ENCODE data around the gene DARS1.

Gene DARS1

DNA sequence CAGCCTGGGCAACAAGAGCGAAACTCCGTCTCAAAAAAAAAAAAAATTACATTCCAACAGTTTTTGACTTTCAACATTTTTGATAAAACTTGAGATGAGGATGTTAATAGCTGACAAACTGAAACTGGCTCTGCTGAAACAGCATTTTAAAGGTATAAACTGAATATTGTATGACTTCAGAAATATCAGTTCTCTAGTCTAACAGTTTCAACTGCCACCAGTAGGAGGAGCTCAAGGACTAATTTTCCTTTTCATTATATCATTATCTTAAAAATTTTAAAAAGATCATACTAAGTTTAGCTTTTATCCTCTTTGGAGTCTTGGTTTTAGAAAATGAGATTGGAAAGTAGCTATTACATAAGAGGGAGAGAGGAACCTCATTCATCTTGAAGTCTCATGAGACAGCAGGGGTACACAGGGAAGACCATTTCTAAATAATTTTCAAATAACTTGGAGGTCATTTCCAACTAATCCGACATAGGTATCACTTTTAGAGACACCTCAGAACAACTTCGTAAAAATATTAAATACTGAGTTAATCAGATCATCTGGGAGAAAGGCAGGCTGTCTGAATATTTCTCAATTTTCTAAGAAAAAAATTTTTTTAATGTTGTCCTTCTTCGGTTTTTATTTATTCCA lies 71.6 kb downstream of the DARS1 start:
- Histone ChIP-seq H3K27ac (ENCODE audit: low read depth, low read length) (no peak overlapping the region), H3K36me3 (ENCODE audit: insufficient read depth, low read length) (peaks cover 29% of the 10 kb centered on the region)

GRCh38 chr2:135909976-135910375 lies 75.5 kb downstream of the DARS1 start:
- Histone ChIP-seq H3K4me1 (ENCODE audit: control insufficient read depth, insufficient read depth, low read length, unreplicated experiment) (no peaks in the 10 kb centered on the region), H3K79me2 (ENCODE audit: control insufficient read depth, insufficient read depth, low read length, unreplicated experiment) (no peaks in the 10 kb centered on the region), H3K27ac (ENCODE audit: low read depth, low read length) (0 out of 2 replicates have a peak overlapping the region, but pooled peaks have one; percentile 4), H3K27me3 (ENCODE audit: insufficient read depth, low read length) (no peaks in the 10 kb centered on the region), H3K4me3 (ENCODE audit: low read depth, low read length) (no peak overlapping the region), H3K36me3 (ENCODE audit: insufficient read depth, low read length) (peaks cover 40% of the 10 kb centered on the region), H2AFZ (ENCODE audit: low read length, unreplicated experiment) (no peak overlapping the region)

More for the DNA sequence above, 71.6 kb downstream of the DARS1 start:
- no peak overlapping the region for H2AFZ ChIP-seq (ENCODE audit: low read length, unreplicated experiment)
- H3K4me1 ChIP-seq (ENCODE audit: control insufficient read depth, insufficient read depth, low read length, unreplicated experiment), result no peaks in the 10 kb centered on the region
- H3K4me3 ChIP-seq (ENCODE audit: low read depth, low read length), result no peak overlapping the region
- H3K79me2 ChIP-seq (ENCODE audit: control insufficient read depth, insufficient read depth, low read length, unreplicated experiment), result no peaks in the 10 kb centered on the region
- no peaks in the 10 kb centered on the region for H3K27me3 ChIP-seq (ENCODE audit: insufficient read depth, low read length)

DNA sequence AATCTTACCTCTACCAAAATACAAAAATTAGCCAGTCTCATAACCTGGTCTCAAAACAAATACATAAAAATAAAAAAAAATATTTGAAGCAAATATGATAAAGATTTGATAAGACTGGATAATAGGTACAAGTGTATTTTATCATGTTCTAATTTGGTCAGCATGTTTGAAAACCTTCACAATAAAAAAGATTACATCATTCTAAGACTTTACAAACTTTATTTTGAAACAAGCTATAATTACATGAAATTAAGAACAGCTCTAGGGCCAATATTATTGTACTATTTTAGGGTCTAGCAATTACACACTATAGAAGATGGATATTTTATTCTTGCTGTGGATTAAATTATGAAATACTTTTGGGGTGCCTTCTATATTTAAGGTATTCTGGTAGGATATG lies 79.7 kb downstream of the DARS1 start:
- H3K79me2 ChIP-seq (ENCODE audit: control insufficient read depth, insufficient read depth, low read length, unreplicated experiment), result no peaks in the 10 kb centered on the region

GRCh38 chr2:135904341-135904989 lies 81.0 kb downstream of the DARS1 start:
- Histone ChIP-seq H3K27me3 (ENCODE audit: insufficient read depth, low read length) (no peaks in the 10 kb centered on the region), H3K36me3 (ENCODE audit: insufficient read depth, low read length) (peaks cover 15% of the 10 kb centered on the region), H3K4me1 (ENCODE audit: control insufficient read depth, insufficient read depth, low read length, unreplicated experiment) (no peaks in the 10 kb centered on the region), H3K27ac (ENCODE audit: low read depth, low read length) (no peak overlapping the region), H2AFZ (ENCODE audit: low read length, unreplicated experiment) (no peak overlapping the region), H3K4me3 (ENCODE audit: low read depth, low read length) (no peak overlapping the region), H3K79me2 (ENCODE audit: control insufficient read depth, insufficient read depth, low read length, unreplicated experiment) (no peaks in the 10 kb centered on the region)

More for the DNA sequence above, 79.7 kb downstream of the DARS1 start:
- no peaks in the 10 kb centered on the region for H3K27me3 ChIP-seq (ENCODE audit: insufficient read depth, low read length)
- H2AFZ ChIP-seq (ENCODE audit: low read length, unreplicated experiment), result no peak overlapping the region
- H3K4me1 ChIP-seq (ENCODE audit: control insufficient read depth, insufficient read depth, low read length, unreplicated experiment), result no peaks in the 10 kb centered on the region
- H3K27ac ChIP-seq (ENCODE audit: low read depth, low read length), result no peak overlapping the region
- H3K4me3 ChIP-seq (ENCODE audit: low read depth, low read length), result no peak overlapping the region
- peaks cover 24% of the 10 kb centered on the region for H3K36me3 ChIP-seq (ENCODE audit: insufficient read depth, low read length)

DNA sequence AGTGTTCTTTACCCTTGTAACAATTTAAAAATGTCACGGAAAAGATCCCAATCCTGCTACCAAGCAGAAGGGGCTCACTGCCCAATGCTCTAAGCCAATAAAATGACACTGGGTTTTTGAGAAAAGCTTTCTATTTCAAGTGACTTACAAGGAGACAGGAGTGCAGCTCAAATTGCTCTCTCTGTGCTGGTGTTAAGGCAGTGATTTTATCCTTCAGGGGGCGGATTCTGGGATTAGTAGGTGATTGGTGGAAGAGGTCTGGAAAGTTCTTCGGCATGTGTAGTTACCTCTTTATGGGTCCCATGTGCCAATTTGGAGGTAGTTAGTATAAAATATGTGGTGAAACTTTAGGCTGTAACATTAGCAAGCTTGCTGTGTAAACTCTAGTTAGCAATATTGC lies 81.8 kb downstream of the DARS1 start:
- H3K4me3 ChIP-seq (ENCODE audit: low read depth, low read length), result no peak overlapping the region
- H3K36me3 ChIP-seq (ENCODE audit: insufficient read depth, low read length), result peaks cover 12% of the 10 kb centered on the region; the same call in 1 of the 2 replicates
- no peak overlapping the region for H2AFZ ChIP-seq (ENCODE audit: low read length, unreplicated experiment)
- H3K27ac ChIP-seq (ENCODE audit: low read depth, low read length), result no peak overlapping the region
- H3K79me2 ChIP-seq (ENCODE audit: control insufficient read depth, insufficient read depth, low read length, unreplicated experiment), result no peaks in the 10 kb centered on the region
- H3K27me3 ChIP-seq (ENCODE audit: insufficient read depth, low read length), result no peaks in the 10 kb centered on the region
- H3K4me1 ChIP-seq (ENCODE audit: control insufficient read depth, insufficient read depth, low read length, unreplicated experiment), result no peaks in the 10 kb centered on the region

- Histone ChIP-seq H3K79me2 (ENCODE audit: control insufficient read depth, insufficient read depth, low read length, unreplicated experiment) (no peaks in the 10 kb centered on the region), H3K4me3 (ENCODE audit: low read depth, low read length) (no peak overlapping the region), H3K4me1 (ENCODE audit: control insufficient read depth, insufficient read depth, low read length, unreplicated experiment) (no peaks in the 10 kb centered on the region), H3K27ac (ENCODE audit: low read depth, low read length) (no peak overlapping the region), H3K27me3 (ENCODE audit: insufficient read depth, low read length) (no peaks in the 10 kb centered on the region), H2AFZ (ENCODE audit: low read length, unreplicated experiment) (no peak overlapping the region), H3K36me3 (ENCODE audit: insufficient read depth, low read length) (0 out of 2 replicates have a peak, but pooled peaks cover 3% of the 10 kb centered on the region)
These were observed 85.9 kb downstream of the DARS1 start for GRCh38 chr2:135899567-135899966.

DNA sequence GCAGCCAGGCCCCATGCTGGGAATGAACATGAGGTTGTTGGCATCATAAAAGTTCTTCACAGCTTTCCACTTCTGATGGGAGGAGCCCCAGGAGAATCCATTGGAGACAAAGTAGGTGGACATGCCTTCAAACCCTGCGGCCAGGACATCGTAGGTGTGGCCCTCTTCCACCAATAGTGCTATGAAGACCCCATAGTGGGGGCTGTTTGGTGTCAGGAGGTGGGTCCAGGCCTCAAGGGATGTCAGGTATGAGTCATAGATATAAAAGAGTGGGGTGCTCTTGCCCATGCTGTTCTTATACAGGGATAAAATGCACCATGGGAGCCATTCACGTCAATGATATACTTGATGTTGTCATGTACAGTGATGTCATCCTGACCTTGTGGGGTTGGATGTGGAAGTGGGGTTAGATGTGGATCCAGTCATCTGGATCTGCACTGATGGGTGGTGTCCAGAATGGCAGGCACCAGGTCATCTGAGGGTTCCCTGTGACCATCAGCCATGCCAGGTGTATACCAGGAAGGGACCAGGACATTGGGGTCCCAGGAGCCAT lies 87.1 kb downstream of the DARS1 start:
- H3K27me3 ChIP-seq (ENCODE audit: insufficient read depth, low read length), result no peaks in the 10 kb centered on the region
- H3K4me3 ChIP-seq (ENCODE audit: low read depth, low read length), result no peak overlapping the region
- no peak overlapping the region for H2AFZ ChIP-seq (ENCODE audit: low read length, unreplicated experiment)
- no peaks in the 10 kb centered on the region for H3K79me2 ChIP-seq (ENCODE audit: control insufficient read depth, insufficient read depth, low read length, unreplicated experiment)
- H3K4me1 ChIP-seq (ENCODE audit: control insufficient read depth, insufficient read depth, low read length, unreplicated experiment), result no peaks in the 10 kb centered on the region
- H3K36me3 ChIP-seq (ENCODE audit: insufficient read depth, low read length), result 0 out of 2 replicates have a peak, but pooled peaks cover 3% of the 10 kb centered on the region
- no peak overlapping the region for H3K27ac ChIP-seq (ENCODE audit: low read depth, low read length)

DNA sequence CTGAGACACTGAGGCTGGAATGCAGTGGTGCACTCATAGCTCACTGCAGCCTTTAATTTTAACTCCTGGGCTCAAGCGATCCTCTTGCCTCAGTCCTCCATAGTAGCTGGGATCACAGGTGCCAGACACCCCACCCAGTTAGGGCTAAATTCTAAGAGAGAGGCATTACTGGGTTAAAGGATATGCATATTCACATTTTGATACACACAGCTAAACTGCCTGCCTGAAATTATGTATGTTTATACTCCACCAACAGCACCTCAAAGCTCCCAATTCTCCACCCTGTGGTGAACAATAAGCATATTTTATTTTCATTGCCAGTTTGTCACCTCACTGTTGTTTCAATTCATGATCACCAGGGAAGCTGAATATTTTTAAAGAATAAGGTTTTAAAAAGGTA lies 90.5 kb downstream of the DARS1 start:
- H3K27me3 ChIP-seq (ENCODE audit: insufficient read depth, low read length), result no peaks in the 10 kb centered on the region

DNA sequence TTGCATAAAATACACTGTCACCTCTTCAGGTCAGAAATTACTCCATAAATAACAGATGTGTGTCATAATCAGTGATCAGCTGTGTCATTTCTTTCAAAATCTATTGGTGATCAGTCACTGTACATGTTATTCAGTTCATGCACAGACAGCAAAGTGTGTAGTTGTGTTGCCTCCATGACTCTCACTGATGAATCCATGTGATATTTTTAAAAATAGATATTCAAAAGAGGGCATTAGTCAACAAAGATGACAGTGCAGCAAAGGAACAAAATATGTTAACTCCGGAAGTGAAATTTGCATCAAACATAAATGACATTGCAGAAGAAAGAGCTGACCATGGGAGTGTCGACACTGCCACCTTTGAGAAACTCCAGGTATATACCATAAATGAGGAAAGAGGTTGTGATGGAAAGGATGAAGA lies 92.0 kb downstream of the DARS1 start:
- Histone ChIP-seq H3K79me2 (ENCODE audit: control insufficient read depth, insufficient read depth, low read length, unreplicated experiment) (no peaks in the 10 kb centered on the region), H3K27me3 (ENCODE audit: insufficient read depth, low read length) (no peaks in the 10 kb centered on the region), H3K27ac (ENCODE audit: low read depth, low read length) (no peak overlapping the region), H2AFZ (ENCODE audit: low read length, unreplicated experiment) (no peak overlapping the region), H3K36me3 (ENCODE audit: insufficient read depth, low read length) (no peaks in the 10 kb centered on the region), H3K4me1 (ENCODE audit: control insufficient read depth, insufficient read depth, low read length, unreplicated experiment) (no peaks in the 10 kb centered on the region), H3K4me3 (ENCODE audit: low read depth, low read length) (no peak overlapping the region)

More for the DNA sequence above, 90.5 kb downstream of the DARS1 start:
- H3K4me1 ChIP-seq (ENCODE audit: control insufficient read depth, insufficient read depth, low read length, unreplicated experiment), result no peaks in the 10 kb centered on the region
- no peaks in the 10 kb centered on the region for H3K79me2 ChIP-seq (ENCODE audit: control insufficient read depth, insufficient read depth, low read length, unreplicated experiment)
- H3K27ac ChIP-seq (ENCODE audit: low read depth, low read length), result no peak overlapping the region
- H3K4me3 ChIP-seq (ENCODE audit: low read depth, low read length), result no peak overlapping the region
- H2AFZ ChIP-seq (ENCODE audit: low read length, unreplicated experiment), result no peak overlapping the region
- 0 out of 2 replicates have a peak, but pooled peaks cover 3% of the 10 kb centered on the region for H3K36me3 ChIP-seq (ENCODE audit: insufficient read depth, low read length)

DNA sequence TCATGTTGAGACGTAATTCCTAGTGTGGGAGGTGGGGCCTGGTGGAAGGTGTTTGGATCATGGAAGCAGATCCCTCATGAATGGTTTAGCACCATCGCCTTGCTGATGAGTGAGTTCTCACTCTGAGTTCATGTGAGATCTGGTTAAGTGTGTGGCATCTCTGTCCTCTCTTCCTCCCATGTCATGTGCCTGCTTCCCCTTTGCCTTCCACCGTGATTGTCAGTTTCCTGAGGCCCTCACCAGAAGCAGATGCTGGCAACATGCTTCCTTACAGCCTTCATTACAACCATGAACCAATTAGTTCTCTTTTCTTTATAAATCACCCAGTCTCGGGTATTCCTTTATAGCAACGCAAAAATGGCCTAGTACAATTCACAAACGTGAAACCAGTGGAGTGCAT lies 94.6 kb downstream of the DARS1 start:
- Histone ChIP-seq H3K79me2 (ENCODE audit: control insufficient read depth, insufficient read depth, low read length, unreplicated experiment) (no peaks in the 10 kb centered on the region), H3K27me3 (ENCODE audit: insufficient read depth, low read length) (no peaks in the 10 kb centered on the region), H2AFZ (ENCODE audit: low read length, unreplicated experiment) (no peak overlapping the region), H3K4me3 (ENCODE audit: low read depth, low read length) (no peak overlapping the region), H3K4me1 (ENCODE audit: control insufficient read depth, insufficient read depth, low read length, unreplicated experiment) (no peaks in the 10 kb centered on the region), H3K27ac (ENCODE audit: low read depth, low read length) (no peak overlapping the region), H3K36me3 (ENCODE audit: insufficient read depth, low read length) (no peaks in the 10 kb centered on the region)

DNA sequence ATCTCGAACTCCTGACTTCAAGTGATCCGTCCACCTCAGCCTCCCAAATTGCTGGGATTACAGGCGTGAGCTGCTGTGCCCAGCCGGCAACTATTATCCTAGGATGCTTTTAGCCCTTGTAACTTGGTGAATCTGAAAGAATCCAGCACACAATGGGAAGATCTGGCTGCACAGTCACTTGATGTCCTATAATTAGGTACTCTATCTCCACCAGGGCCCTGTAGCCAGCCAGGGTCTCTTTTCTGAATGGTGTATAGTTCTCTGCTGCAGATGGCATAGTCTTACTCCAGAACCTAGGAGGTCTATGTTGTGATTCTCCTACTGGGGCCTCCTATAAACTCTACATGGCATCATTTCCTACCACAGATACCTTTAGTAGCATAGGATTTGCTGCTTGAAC lies 95.3 kb downstream of the DARS1 start:
- Histone ChIP-seq H2AFZ (ENCODE audit: low read length, unreplicated experiment) (no peak overlapping the region), H3K79me2 (ENCODE audit: control insufficient read depth, insufficient read depth, low read length, unreplicated experiment) (no peaks in the 10 kb centered on the region), H3K27me3 (ENCODE audit: insufficient read depth, low read length) (no peaks in the 10 kb centered on the region), H3K4me3 (ENCODE audit: low read depth, low read length) (no peak overlapping the region), H3K36me3 (ENCODE audit: insufficient read depth, low read length) (no peaks in the 10 kb centered on the region), H3K27ac (ENCODE audit: low read depth, low read length) (no peak overlapping the region), H3K4me1 (ENCODE audit: control insufficient read depth, insufficient read depth, low read length, unreplicated experiment) (no peaks in the 10 kb centered on the region)

Measured in ACC112 (cell line).